GM19238 (cell line): ENCODE data around the gene TPCN2.
"Not testable (repeated sequence)": the region's sequence is repeated elsewhere in the genome, so short reads cannot be mapped to it uniquely, and the experiment has no call there.

Experiments
- DNase-seq: peaks from one replicate; pipeline ENCODE4 v3.0.0; 2011; ENCODE audit warnings: low spot score; ENCODE audit not compliant: insufficient read length

The TPCN2 gene

GRCh38 chr11:69127884-69128283 is 79.2 kb downstream of the TPCN2 start:
- DNase-seq, result no peak

- DNase-seq, result no peak
Observed at GRCh38 chr11:69129053-69129452, 80.3 kb downstream of the TPCN2 start.

GRCh38 chr11:69129647-69130046 is 80.9 kb downstream of the TPCN2 start:
- DNase-seq, result no peak

- no peak for DNase-seq
Observed at GRCh38 chr11:69130654-69131053, 81.9 kb downstream of the TPCN2 start.

GRCh38 chr11:69131121-69131566 is 82.4 kb downstream of the TPCN2 start:
- no peak for DNase-seq

- DNase-seq, result no peak
Observed at GRCh38 chr11:69131644-69132300, 83.0 kb downstream of the TPCN2 start.

- DNase-seq, result no peak
Observed at GRCh38 chr11:69132301-69132670, 83.6 kb downstream of the TPCN2 start.

GRCh38 chr11:69133251-69133650 is 84.5 kb downstream of the TPCN2 start:
- no peak for DNase-seq

- not testable (repeated sequence) for DNase-seq
Observed at GRCh38 chr11:69134182-69134581, 85.5 kb downstream of the TPCN2 start.

GRCh38 chr11:69134957-69135356 is 86.2 kb downstream of the TPCN2 start:
- no peak for DNase-seq

GRCh38 chr11:69135420-69136363 is 87.0 kb downstream of the TPCN2 start:
- DNase-seq, result no peak

- DNase-seq, result no peak
Observed at GRCh38 chr11:69136471-69136870, 87.7 kb downstream of the TPCN2 start.

- DNase-seq, result no peak
Observed at GRCh38 chr11:69137151-69137844, 88.6 kb downstream of the TPCN2 start.

- DNase-seq, result no peak
Observed at GRCh38 chr11:69138265-69138664, 89.5 kb downstream of the TPCN2 start.

- not testable (repeated sequence) for DNase-seq
Observed at GRCh38 chr11:69140161-69140560, 91.4 kb downstream of the TPCN2 start.

- no peak for DNase-seq
Observed at GRCh38 chr11:69140635-69141034, 91.9 kb downstream of the TPCN2 start.

GRCh38 chr11:69141742-69142141 is 93.0 kb downstream of the TPCN2 start:
- DNase-seq, result no peak

GRCh38 chr11:69142895-69143294 is 94.2 kb downstream of the TPCN2 start:
- DNase-seq, result no peak

- no peak for DNase-seq
Observed at GRCh38 chr11:69144316-69145049, 95.8 kb downstream of the TPCN2 start.

- DNase-seq, result no peak
Observed at GRCh38 chr11:69145050-69145380, 96.3 kb downstream of the TPCN2 start.

- DNase-seq, result no peak
Observed at GRCh38 chr11:69148377-69148762, 99.6 kb downstream of the TPCN2 start.
